Karpas-422 (cell line): ENCODE results near the gene TMSB4X. TPM values are rescaled to one million over a fixed set of nuclear protein-coding genes. Genes with fewer than 3 reads are reported as not detected.

ENCODE experiments used
- DNase-seq: peaks from one replicate; pipeline ENCODE4 v3.0.0-alpha.2; 2015
- H2AFZ ChIP-seq: fragments of 200-600 bp; sonication (generic); 2 replicates; pipeline ENCODE4 v1.6.1; 2014; ENCODE audit warnings: antibody characterized with exemption, low read length, mixed read lengths
- H3K27ac ChIP-seq: fragments of 200-600 bp; sonication (generic); 2 replicates; pipeline ENCODE4 v1.5.1; 2014; ENCODE audit warnings: mild to moderate bottlenecking, low read length, moderate library complexity
- H3K27me3 ChIP-seq: fragments of 200-600 bp; sonication (generic); 2 replicates; pipeline ENCODE4 v1.6.1; 2014; ENCODE audit warnings: low read length, mixed read lengths
- H3K36me3 ChIP-seq: fragments of 200-600 bp; sonication (generic); 2 replicates; pipeline ENCODE4 v1.6.1; 2014; ENCODE audit warnings: low read length, mixed read lengths; ENCODE audit not compliant: insufficient read depth
- H3K4me1 ChIP-seq: fragments of 200-600 bp; sonication (generic); 2 replicates; pipeline ENCODE4 v1.6.1; 2014; ENCODE audit warnings: mild to moderate bottlenecking, low read length, mixed read lengths
- H3K4me2 ChIP-seq: fragments of 200-600 bp; sonication (generic); 2 replicates; pipeline ENCODE4 v1.6.1; 2014; ENCODE audit warnings: low read length, low read depth, mild to moderate bottlenecking; ENCODE audit not compliant: poor library complexity, severe bottlenecking
- H3K4me3 ChIP-seq: fragments of 200-600 bp; sonication (generic); 2 replicates; pipeline ENCODE4 v1.5.1; 2014; ENCODE audit warnings: mild to moderate bottlenecking, antibody characterized with exemption, low read length, mixed read lengths
- H3K79me2 ChIP-seq: fragments of 200-600 bp; sonication (generic); 2 replicates; pipeline ENCODE4 v1.6.1; 2014; ENCODE audit warnings: mild to moderate bottlenecking, low read length, mixed read lengths
- H3K9ac ChIP-seq: fragments of 200-600 bp; sonication (generic); 2 replicates; pipeline ENCODE4 v1.6.0; 2014; ENCODE audit warnings: low read length
- H3K9me2 ChIP-seq: fragments of 200-600 bp; sonication (generic), shearing (Covaris generic); replicated peaks from 2 replicates; pipeline ENCODE4 v1.6.0; 2014; ENCODE audit warnings: mild to moderate bottlenecking, low read length, moderate library complexity; ENCODE audit not compliant: insufficient read depth
- H3K9me3 ChIP-seq: fragments of 300-700, 200-600 bp; sonication (generic); 2 replicates; pipeline ENCODE4 v1.6.1; 2014; ENCODE audit warnings: low read length, mixed read lengths
- H4K20me1 ChIP-seq: fragments of 200-600 bp; sonication (generic); 2 replicates; pipeline ENCODE4 v1.6.1; 2014; ENCODE audit warnings: mild to moderate bottlenecking, antibody characterized with exemption, low read length, low read depth; ENCODE audit not compliant: insufficient read depth
- total RNA-seq: library from RNA; depleted of rRNA; stranded (reverse); fragments of >200 nt; shearing (Covaris generic); gene quantifications from 2 replicates; pipeline ENCODE4 v1.2.3, GENCODE V29; 2014; ENCODE audit warnings: low replicate concordance

The TMSB4X gene
- total RNA-seq, 1 experiment from 2014 or later: 3,856 TPM

DNA sequence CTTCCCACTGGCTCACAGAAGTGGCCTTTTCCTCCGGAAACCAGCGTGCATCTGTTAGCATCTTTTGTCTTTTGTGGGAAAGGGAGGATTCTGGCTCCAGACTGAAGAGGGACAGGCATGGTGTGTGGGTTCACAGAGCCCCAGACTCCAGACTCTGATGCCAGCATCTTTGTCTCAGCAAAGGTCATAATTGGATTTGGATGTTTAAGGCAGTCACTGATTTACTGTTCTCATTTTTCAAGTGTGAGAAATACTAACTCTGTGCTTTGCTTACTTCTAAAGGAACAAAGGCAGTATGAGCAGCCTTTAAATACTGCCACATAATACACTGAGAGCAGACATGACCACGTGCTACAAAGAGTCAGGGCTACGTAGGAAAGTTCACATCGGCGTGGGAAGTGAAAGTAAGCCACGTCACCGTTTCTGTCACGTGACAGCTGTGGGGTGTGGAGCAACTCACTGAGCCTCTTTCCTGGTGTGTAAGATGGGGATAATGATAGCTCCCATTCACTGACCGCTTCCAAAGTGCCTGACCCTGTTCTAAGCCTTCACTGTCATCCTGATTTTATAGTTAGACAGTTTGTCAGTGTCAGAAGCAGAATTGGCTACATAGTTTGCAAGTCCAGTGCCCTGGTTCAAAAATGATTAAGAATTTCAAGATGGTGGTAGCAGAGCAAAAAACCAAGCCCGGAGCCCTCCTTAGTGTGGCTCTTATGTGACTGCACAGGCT, 24.8 kb upstream of the TMSB4X start:
- H3K9me2 ChIP-seq: no peaks in the 10 kb centered on the region
- peak; percentile 96 for DNase-seq
- no peaks in the 10 kb centered on the region for H3K79me2 ChIP-seq
- H3K27ac ChIP-seq: peak overlapping the region; percentile 86
- no peaks in the 10 kb centered on the region for H3K27me3 ChIP-seq
- no peaks in the 10 kb centered on the region for H4K20me1 ChIP-seq
- H3K4me2 ChIP-seq: peak overlapping the region; percentile 64
- H3K4me1 ChIP-seq: peaks cover 56% of the 10 kb centered on the region
- no peaks in the 10 kb centered on the region for H3K9me3 ChIP-seq
- H3K36me3 ChIP-seq: no peaks in the 10 kb centered on the region
- H2AFZ ChIP-seq: no peak overlapping the region
- H3K9ac ChIP-seq: peak overlapping the region; percentile 62
- H3K4me3 ChIP-seq: peak overlapping the region; percentile 22; the same call in 1 of the 2 replicates

DNA sequence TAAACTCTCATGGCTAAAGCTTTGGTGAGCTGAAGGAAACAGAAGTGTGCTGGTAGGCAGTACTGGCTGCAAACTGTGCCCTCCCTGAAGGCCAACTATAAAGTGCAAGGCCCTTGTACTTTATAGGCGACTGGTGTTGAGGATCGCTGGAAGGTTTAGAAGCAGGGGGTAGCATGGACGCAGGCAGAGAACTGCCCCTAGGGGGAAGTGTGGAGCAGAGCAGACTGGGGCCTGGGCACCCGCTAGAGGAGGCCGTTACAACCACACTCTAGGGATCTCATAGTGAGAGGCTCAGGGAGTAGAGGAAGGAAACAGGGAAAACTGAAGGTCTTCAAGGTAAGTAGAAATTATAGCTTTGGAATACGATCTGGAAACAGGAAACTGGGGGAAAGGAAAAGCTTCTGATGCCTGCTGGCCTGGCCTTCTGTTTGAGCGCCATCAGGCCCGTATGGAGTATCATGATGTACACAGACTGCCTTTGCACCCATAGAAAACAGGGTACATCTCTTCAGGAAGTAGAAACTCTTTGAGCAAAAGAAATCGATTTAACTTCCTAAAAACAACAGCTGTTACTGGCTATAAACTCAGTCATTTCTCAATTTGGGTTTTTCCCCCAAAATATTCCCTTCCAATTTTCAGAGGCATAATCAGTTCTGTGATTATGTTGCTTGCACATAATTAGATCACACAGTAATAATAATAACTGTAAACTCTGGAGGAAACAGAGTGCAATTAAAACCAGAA, 23.9 kb upstream of the TMSB4X start:
- Histone ChIP-seq H3K36me3 (no peaks in the 10 kb centered on the region), H3K9me2 (no peaks in the 10 kb centered on the region), H3K79me2 (no peaks in the 10 kb centered on the region), H2AFZ (no peak overlapping the region), H3K27ac (peak overlapping the region; percentile 86), H3K9me3 (no peaks in the 10 kb centered on the region), H3K4me1 (peaks cover 62% of the 10 kb centered on the region), H4K20me1 (no peaks in the 10 kb centered on the region), H3K9ac (peak overlapping the region; percentile 62), H3K27me3 (no peaks in the 10 kb centered on the region), H3K4me3 (peak overlapping the region; percentile 30; the same call in 1 of the 2 replicates), H3K4me2 (peak overlapping the region; percentile 64)
- DNase-seq: peak; percentile 93

DNA sequence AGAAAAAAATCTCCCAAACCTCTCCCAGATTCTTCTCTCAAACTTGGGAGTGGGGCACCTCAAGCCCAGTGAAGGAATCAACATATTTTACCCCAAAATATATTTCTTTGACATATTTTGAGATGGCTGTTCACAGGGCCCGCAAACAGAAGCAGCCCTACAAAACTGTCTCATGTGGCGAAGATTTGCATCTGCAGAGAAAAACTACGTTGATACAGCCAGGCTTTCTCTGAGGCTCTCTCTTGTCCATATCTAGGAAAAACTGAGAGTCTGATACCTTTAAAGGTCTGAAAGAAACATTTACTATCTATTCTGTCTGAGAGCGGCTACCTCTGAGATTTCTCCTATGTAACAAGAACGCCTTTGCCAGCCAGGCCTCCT, 23.3 kb upstream of the TMSB4X start:
- H3K36me3 ChIP-seq: no peaks in the 10 kb centered on the region
- peak; percentile 68 for DNase-seq
- no peaks in the 10 kb centered on the region for H3K9me3 ChIP-seq
- no peaks in the 10 kb centered on the region for H3K9me2 ChIP-seq
- no peaks in the 10 kb centered on the region for H3K79me2 ChIP-seq
- no peaks in the 10 kb centered on the region for H4K20me1 ChIP-seq
- peak overlapping the region; percentile 47 for H3K9ac ChIP-seq
- peak overlapping the region; percentile 64 for H3K4me2 ChIP-seq
- H3K27ac ChIP-seq: peak overlapping the region; percentile 86
- H3K4me3 ChIP-seq: peak overlapping the region; percentile 30; the same call in 1 of the 2 replicates
- no peak overlapping the region for H2AFZ ChIP-seq
- peaks cover 67% of the 10 kb centered on the region for H3K4me1 ChIP-seq
- H3K27me3 ChIP-seq: no peaks in the 10 kb centered on the region

DNA sequence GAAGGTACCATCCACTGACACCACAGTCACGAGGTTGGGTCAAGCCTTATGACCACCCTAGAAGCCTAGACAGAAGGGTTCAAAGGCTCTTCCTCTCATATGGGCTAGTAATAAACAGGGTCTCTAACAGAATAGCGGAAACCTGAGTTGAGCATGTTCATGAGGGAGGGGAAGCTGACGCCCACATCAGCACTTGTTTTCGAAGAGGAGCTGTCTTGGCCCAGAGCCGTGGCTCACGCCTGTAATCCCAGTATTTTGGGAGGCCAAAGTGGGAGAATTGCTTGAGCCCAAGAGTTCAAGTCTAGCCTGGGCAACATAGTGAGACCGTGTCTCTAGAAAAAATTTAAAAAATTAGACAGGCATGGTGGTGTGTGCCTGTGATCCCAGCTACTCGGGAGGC, 21.5 kb upstream of the TMSB4X start:
- no peaks in the 10 kb centered on the region for H3K27me3 ChIP-seq
- no peak overlapping the region for H3K27ac ChIP-seq
- H3K4me3 ChIP-seq: no peak overlapping the region

DNA sequence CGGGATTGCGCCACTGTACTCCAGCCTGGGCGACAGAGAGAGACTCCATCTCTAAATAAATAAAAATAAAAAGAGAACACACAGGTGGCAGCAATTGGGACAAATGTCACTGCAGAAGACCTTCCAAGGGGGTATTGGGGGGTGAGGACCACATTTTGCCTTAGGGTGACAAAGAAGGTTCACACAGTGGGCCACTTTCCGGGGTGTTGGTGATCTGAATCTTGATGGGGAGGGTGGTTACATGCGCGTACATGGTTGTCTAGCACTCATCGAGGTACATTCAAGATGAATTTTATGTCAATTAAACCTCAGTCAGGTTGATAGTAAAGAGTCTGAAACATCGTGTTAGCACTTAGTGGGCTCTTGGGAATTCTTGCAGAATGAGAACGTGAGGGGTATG, 20.5 kb upstream of the TMSB4X start:
- Histone ChIP-seq H3K4me2 (no peak overlapping the region), H3K27ac (no peak overlapping the region), H3K9ac (no peak overlapping the region), H3K79me2 (no peaks in the 10 kb centered on the region), H3K4me1 (peaks cover 62% of the 10 kb centered on the region), H3K4me3 (no peak overlapping the region), H3K9me3 (no peaks in the 10 kb centered on the region), H3K27me3 (no peaks in the 10 kb centered on the region), H3K9me2 (no peaks in the 10 kb centered on the region), H2AFZ (no peak overlapping the region), H4K20me1 (no peaks in the 10 kb centered on the region), H3K36me3 (no peaks in the 10 kb centered on the region)
- no peak for DNase-seq

More for the DNA sequence above, 21.5 kb upstream of the TMSB4X start:
- no peak for DNase-seq
- Histone ChIP-seq H3K79me2 (no peaks in the 10 kb centered on the region), H3K9me2 (no peaks in the 10 kb centered on the region), H3K4me1 (peaks cover 69% of the 10 kb centered on the region), H2AFZ (no peak overlapping the region), H4K20me1 (no peaks in the 10 kb centered on the region), H3K9me3 (no peaks in the 10 kb centered on the region), H3K9ac (no peak overlapping the region), H3K4me2 (no peak overlapping the region), H3K36me3 (no peaks in the 10 kb centered on the region)

DNA sequence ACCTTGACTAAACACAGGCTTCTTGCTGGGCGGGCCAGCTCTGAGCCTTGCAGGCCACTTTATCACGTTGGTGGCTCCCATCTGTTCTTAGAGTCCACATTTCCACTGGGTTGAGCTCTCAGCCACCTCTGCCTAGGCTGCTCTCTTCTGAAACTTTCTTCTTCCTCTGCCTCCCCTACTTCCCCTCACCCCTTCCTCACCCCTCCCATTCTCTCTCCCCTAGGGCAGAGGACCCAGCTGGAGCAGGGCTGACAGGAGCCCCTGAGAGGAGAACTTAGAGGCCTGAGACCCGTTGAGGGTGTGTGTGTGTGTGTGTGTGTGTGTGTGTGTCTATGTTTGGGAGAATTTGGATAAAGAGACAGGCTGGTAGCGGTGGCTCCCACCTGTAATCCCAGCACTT, 19.9 kb upstream of the TMSB4X start:
- H3K9ac ChIP-seq: no peak overlapping the region

DNA sequence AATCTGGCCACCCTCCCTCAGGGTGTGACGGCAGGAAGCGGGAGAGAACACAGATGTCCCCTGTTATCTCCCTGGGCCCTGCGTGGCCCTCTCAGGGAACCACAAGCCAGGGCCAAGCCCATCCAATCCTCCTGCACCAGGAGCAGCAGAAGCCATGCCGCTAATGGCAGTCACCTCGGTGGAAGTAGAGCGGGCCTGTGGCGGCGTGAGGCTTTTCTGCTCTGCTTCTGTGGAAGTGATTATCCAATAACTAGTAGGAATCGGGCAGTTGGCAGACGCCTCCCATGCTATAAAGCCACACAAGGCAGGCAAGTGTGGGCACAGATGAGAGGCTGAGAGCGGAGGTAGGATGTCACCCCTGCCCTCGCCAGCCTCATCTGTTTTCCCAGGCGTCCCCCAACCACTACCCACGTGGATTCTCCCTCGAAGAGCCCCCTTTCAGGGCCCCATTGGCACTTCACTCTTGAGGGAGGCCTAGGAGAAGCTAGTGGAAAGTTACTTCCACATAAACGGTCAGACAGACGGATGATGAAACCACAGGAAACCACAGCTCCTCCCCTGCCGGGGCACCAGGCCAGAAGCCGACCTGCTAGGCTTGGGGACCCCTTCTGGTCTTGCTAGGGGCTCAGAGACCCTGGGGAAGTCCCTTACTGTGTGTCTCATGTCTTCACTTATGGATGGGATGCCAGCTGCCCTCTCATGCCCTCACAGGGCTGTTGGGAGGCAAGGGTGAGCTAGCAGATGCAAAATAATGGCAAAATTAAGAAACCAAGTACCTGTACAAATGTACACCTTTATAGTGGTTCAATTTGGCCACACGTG, 18.8 kb upstream of the TMSB4X start:
- no peaks in the 10 kb centered on the region for H3K36me3 ChIP-seq
- peak overlapping the region; percentile 48 for H3K4me3 ChIP-seq
- H3K27me3 ChIP-seq: no peaks in the 10 kb centered on the region
- H3K79me2 ChIP-seq: no peaks in the 10 kb centered on the region
- no peaks in the 10 kb centered on the region for H4K20me1 ChIP-seq
- H3K4me1 ChIP-seq: peaks cover 47% of the 10 kb centered on the region
- peak overlapping the region; percentile 69 for H3K4me2 ChIP-seq
- no peaks in the 10 kb centered on the region for H3K9me2 ChIP-seq
- H3K9ac ChIP-seq: peak overlapping the region; percentile 71
- H3K27ac ChIP-seq: peak overlapping the region; percentile 96
- no peaks in the 10 kb centered on the region for H3K9me3 ChIP-seq
- DNase-seq: peak; percentile 85
- peak overlapping the region; percentile 78 for H2AFZ ChIP-seq

More for the DNA sequence above, 19.9 kb upstream of the TMSB4X start:
- no peak for DNase-seq
- Histone ChIP-seq H4K20me1 (no peaks in the 10 kb centered on the region), H3K27ac (no peak overlapping the region), H3K9me2 (no peaks in the 10 kb centered on the region), H3K4me3 (no peak overlapping the region), H3K9me3 (no peaks in the 10 kb centered on the region), H2AFZ (no peak overlapping the region), H3K36me3 (no peaks in the 10 kb centered on the region), H3K4me2 (no peak overlapping the region), H3K79me2 (no peaks in the 10 kb centered on the region), H3K4me1 (peaks cover 56% of the 10 kb centered on the region), H3K27me3 (no peaks in the 10 kb centered on the region)
